Stomach (tissue), 4 donors: Measurements from ENCODE around the gene FAM3A.

Experiments
- POLR2A ChIP-seq, 4 donors: fragments of 450-650 bp; IDR thresholded peaks; one replicate each; pipeline ENCODE4 v1.6.1; 2016; ENCODE audit warnings: antibody characterized with exemption in 4 of 4, control low read depth in 2 of 4, mild to moderate bottlenecking in 1 of 4, moderate library complexity in 1 of 4
- POLR2AphosphoS5 ChIP-seq, 3 donors: sonication (generic); formaldehyde crosslinking; IDR thresholded peaks; one replicate each; pipeline ENCODE4 v1.6.1; 2016; ENCODE audit warnings: antibody characterized with exemption in 3 of 3
- TF ChIP-seq, protein P1 (sequence below), 7 experiments: fragments of 450-650 bp in 4 of 7; fragments of 200-600 bp in 3 of 7; sonication (generic) in 3 of 7; IDR thresholded peaks; one replicate each; pipeline ENCODE4 v1.5.1; 2016 to 2019; ENCODE audit warnings: antibody characterized with exemption in 7 of 7, control low read depth in 2 of 7, mild to moderate bottlenecking in 1 of 7

DNA sequence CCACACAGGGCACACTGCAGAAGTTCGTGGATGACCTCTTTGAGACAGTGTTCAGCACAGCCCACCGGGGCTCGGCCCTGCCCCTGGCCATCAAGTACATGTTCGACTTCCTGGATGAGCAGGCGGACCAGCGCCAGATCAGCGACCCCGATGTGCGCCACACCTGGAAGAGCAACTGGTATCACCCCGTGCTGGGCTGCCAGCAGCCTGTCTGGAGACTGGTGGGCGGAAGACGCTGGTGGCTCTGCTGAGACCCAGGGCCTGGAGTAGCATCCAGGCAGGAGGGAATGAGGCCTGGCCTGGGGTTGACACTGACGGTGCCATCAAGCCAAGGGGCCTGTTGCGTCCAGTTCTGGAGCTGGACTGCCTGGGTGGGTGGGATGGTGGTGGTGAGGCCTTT is 45.6 kb downstream of the FAM3A start:
- TF ChIP-seq, protein P1, sequence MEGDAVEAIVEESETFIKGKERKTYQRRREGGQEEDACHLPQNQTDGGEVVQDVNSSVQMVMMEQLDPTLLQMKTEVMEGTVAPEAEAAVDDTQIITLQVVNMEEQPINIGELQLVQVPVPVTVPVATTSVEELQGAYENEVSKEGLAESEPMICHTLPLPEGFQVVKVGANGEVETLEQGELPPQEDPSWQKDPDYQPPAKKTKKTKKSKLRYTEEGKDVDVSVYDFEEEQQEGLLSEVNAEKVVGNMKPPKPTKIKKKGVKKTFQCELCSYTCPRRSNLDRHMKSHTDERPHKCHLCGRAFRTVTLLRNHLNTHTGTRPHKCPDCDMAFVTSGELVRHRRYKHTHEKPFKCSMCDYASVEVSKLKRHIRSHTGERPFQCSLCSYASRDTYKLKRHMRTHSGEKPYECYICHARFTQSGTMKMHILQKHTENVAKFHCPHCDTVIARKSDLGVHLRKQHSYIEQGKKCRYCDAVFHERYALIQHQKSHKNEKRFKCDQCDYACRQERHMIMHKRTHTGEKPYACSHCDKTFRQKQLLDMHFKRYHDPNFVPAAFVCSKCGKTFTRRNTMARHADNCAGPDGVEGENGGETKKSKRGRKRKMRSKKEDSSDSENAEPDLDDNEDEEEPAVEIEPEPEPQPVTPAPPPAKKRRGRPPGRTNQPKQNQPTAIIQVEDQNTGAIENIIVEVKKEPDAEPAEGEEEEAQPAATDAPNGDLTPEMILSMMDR (IDR thresholded peaks at IDR 0.05): no peak
- TF ChIP-seq POLR2A (IDR thresholded peaks at IDR 0.05) (no peak), POLR2AphosphoS5 (IDR thresholded peaks at IDR 0.05) (no peak)
